C4-2B (cell line): ENCODE data around the gene SMIM23.

Experiments used
- H3K27ac ChIP-seq: fragments of 450-650 bp; 2 replicates; pipeline ENCODE4 v1.5.1; 2017
- CTCF ChIP-seq: fragments of 450-650 bp; conservative IDR thresholded peaks from 2 replicates; pipeline ENCODE4 v1.5.1; 2017; ENCODE audit warnings: mild to moderate bottlenecking
- ZFX ChIP-seq: fragments of 450-650 bp; IDR thresholded peaks from 2 replicates; pipeline ENCODE4 v1.6.1; 2017

Gene SMIM23

GRCh38 chr5:171805746-171806145, 20.1 kb downstream of the SMIM23 start:
- no peak for TF ChIP-seq CTCF
- TF ChIP-seq ZFX: no peak
- no peak overlapping the region for H3K27ac ChIP-seq

- TF ChIP-seq ZFX: no peak
- TF ChIP-seq CTCF: no peak
Observed at GRCh38 chr5:171806976-171807747, 21.5 kb downstream of the SMIM23 start.

GRCh38 chr5:171808453-171808852, 22.8 kb downstream of the SMIM23 start:
- TF ChIP-seq CTCF (no peak), ZFX (no peak)
- no peak overlapping the region for H3K27ac ChIP-seq

More at GRCh38 chr5:171806976-171807747, 21.5 kb downstream of the SMIM23 start:
- no peak overlapping the region for H3K27ac ChIP-seq

GRCh38 chr5:171808951-171809350, 23.3 kb downstream of the SMIM23 start:
- no peak overlapping the region for H3K27ac ChIP-seq
- TF ChIP-seq ZFX (no peak), CTCF (no peak)

- H3K27ac ChIP-seq: no peak overlapping the region
- TF ChIP-seq ZFX: no peak
- no peak for TF ChIP-seq CTCF
Observed at GRCh38 chr5:171810227-171810626, 24.6 kb downstream of the SMIM23 start.

GRCh38 chr5:171813270-171813669, 27.7 kb downstream of the SMIM23 start:
- TF ChIP-seq ZFX (no peak), CTCF (no peak)
- H3K27ac ChIP-seq: no peak overlapping the region

GRCh38 chr5:171813813-171814490, 28.3 kb downstream of the SMIM23 start:
- H3K27ac ChIP-seq: no peak overlapping the region
- TF ChIP-seq CTCF: no peak
- TF ChIP-seq ZFX: no peak
